Subcutaneous abdominal adipose tissue (tissue), 5 donors: ENCODE measurements around the gene KMT2C.

Source experiments
- H3K27ac ChIP-seq: one replicate; pipeline ENCODE4 v1.7.0; 2013; ENCODE audit warnings: low read depth, mild to moderate bottlenecking, inconsistent platforms, low read length, moderate library complexity
- H3K27me3 ChIP-seq, 5 donors: one replicate each; pipeline ENCODE4 v1.7.0; 2013; ENCODE audit warnings: low read length in 5 of 5, inconsistent platforms in 1 of 5; ENCODE audit not compliant: control insufficient read depth in 5 of 5, insufficient read depth in 4 of 5
- H3K36me3 ChIP-seq, 5 donors: one replicate each; pipeline ENCODE4 v1.7.0; 2013; ENCODE audit warnings: low read length in 5 of 5; ENCODE audit not compliant: control insufficient read depth in 5 of 5, insufficient read depth in 5 of 5
- H3K4me1 ChIP-seq, 5 donors: one replicate each; pipeline ENCODE4 v1.7.0; 2013; ENCODE audit warnings: low read length in 5 of 5, mild to moderate bottlenecking in 3 of 5, moderate library complexity in 1 of 5; ENCODE audit not compliant: control insufficient read depth in 5 of 5, insufficient read depth in 5 of 5
- H3K4me3 ChIP-seq, 5 donors: one replicate each; pipeline ENCODE4 v1.7.0; 2013; ENCODE audit warnings: low read length in 5 of 5, low read depth in 1 of 5
- H3K9ac ChIP-seq, 5 donors: one replicate each; pipeline ENCODE4 v1.7.0; 2013; ENCODE audit warnings: low read length in 5 of 5, mild to moderate bottlenecking in 4 of 5, moderate library complexity in 3 of 5
- H3K9me3 ChIP-seq, 5 donors: one replicate each; pipeline ENCODE4 v1.7.0; 2013; ENCODE audit warnings: low read length in 5 of 5; ENCODE audit not compliant: control insufficient read depth in 5 of 5
- donor health status: healthy.
- donor health status: healthy.
- donor health status: healthy.
- donor health status: healthy.
- donor health status: healthy.

KMT2C gene

DNA sequence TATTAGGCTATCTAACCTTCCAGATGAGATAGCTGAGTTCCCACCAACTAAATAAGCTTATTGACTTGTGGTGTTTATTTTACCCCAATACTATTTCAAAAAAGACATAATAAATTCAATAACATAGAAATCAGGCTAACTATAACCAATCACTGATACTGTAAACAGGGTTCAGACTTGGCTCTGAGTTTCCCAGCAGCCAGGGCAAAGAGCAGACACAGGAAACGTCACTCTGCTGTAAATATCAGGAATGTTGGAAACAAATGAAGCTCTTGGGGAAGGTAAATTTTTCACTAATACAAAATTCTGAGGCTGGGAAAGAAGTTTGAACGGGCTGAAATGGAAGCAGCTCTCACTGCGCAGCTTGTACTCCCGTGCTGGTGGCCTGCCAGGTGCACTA, 295.7 kb downstream of the KMT2C start:
- peaks cover 2 to 33% (median 15%) of the 10 kb centered on the region in 5 donors for H3K4me1 ChIP-seq
- no peak overlapping the region for H3K4me3 ChIP-seq
- no peak overlapping the region for H3K27ac ChIP-seq
- no peak overlapping the region for H3K9ac ChIP-seq
- no peaks in the 10 kb centered on the region for H3K27me3 ChIP-seq
- peaks cover 24 to 70% (median 48%) of the 10 kb centered on the region in 5 donors for H3K36me3 ChIP-seq
- no peaks in the 10 kb centered on the region for H3K9me3 ChIP-seq

- H3K36me3 ChIP-seq, result peaks cover 10 to 62% (median 38%) of the 10 kb centered on the region in 5 donors
- H3K4me3 ChIP-seq, result no peak overlapping the region
- H3K9me3 ChIP-seq, result no peaks in the 10 kb centered on the region
- no peak overlapping the region for H3K9ac ChIP-seq
- H3K27ac ChIP-seq, result no peak overlapping the region
- peaks cover 2 to 36% (median 28%) of the 10 kb centered on the region in 5 donors for H3K4me1 ChIP-seq
- H3K27me3 ChIP-seq, result no peaks in the 10 kb centered on the region
These were observed 298.3 kb downstream of the KMT2C start for GRCh38 chr7:152137476-152138025.

GRCh38 chr7:152136686-152137085, 299.1 kb downstream of the KMT2C start:
- Histone ChIP-seq H3K4me3 (peak overlapping the region in 4 of 5 donors; percentile 16 to 42 (median 24)), H3K36me3 (peaks cover 5 to 65% (median 45%) of the 10 kb centered on the region in 5 donors), H3K27ac (peak overlapping the region; percentile 81), H3K27me3 (no peaks in the 10 kb centered on the region), H3K9ac (peak overlapping the region in 3 of 5 donors; percentile 7 to 37 (median 21)), H3K4me1 (peaks cover 2 to 36% (median 29%) of the 10 kb centered on the region in 5 donors), H3K9me3 (no peaks in the 10 kb centered on the region)

- Histone ChIP-seq H3K36me3 (peaks cover 0 to 60% (median 45%) of the 10 kb centered on the region in 5 donors), H3K4me1 (peaks cover 2 to 36% (median 29%) of the 10 kb centered on the region in 5 donors), H3K9me3 (no peaks in the 10 kb centered on the region), H3K27me3 (no peaks in the 10 kb centered on the region), H3K9ac (peak overlapping the region in 1 of 5 donors; percentile 46), H3K4me3 (peak overlapping the region; percentile 8 to 49 (median 27)), H3K27ac (peak overlapping the region; percentile 29)
These were observed 302.0 kb downstream of the KMT2C start for GRCh38 chr7:152133804-152134203.

- H3K27ac ChIP-seq, result peak overlapping the region; percentile 29
- H3K9me3 ChIP-seq, result no peaks in the 10 kb centered on the region
- H3K36me3 ChIP-seq, result peaks cover 0 to 60% (median 44%) of the 10 kb centered on the region in 5 donors
- no peak overlapping the region for H3K9ac ChIP-seq
- peaks cover 2 to 36% (median 28%) of the 10 kb centered on the region in 5 donors for H3K4me1 ChIP-seq
- H3K4me3 ChIP-seq, result no peak overlapping the region
- H3K27me3 ChIP-seq, result no peaks in the 10 kb centered on the region
These were observed 303.0 kb downstream of the KMT2C start for GRCh38 chr7:152132812-152133211.

DNA sequence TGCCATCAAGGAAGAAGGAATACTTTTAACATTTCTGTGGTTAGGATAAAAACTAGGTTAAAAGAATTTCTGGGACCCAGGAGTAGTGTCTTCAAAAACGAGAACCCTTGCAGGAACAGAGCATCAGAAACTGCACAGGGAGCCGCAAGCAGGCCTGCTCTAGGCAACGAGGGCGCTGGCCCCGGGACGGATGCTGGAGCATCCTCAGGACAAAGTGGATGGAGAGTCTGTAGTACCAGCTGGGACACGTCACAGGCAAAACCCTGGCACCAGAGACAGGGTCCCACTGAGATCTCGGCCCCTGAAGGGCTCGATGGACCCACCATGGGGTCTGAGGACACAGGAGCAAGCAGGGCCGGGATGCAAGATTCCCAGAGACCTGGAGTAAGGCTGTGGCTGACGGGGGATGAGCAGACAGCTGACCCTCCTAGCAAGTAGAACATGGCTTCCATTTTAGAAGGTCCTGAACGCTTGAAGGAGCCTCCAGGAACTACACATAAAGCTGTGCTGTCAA, 303.8 kb downstream of the KMT2C start:
- Histone ChIP-seq H3K9ac (no peak overlapping the region), H3K9me3 (no peaks in the 10 kb centered on the region), H3K4me1 (peaks cover 5 to 29% (median 23%) of the 10 kb centered on the region in 5 donors), H3K27ac (no peak overlapping the region), H3K27me3 (no peaks in the 10 kb centered on the region), H3K4me3 (no peak overlapping the region), H3K36me3 (peaks cover 0 to 61% (median 44%) of the 10 kb centered on the region in 5 donors)

DNA sequence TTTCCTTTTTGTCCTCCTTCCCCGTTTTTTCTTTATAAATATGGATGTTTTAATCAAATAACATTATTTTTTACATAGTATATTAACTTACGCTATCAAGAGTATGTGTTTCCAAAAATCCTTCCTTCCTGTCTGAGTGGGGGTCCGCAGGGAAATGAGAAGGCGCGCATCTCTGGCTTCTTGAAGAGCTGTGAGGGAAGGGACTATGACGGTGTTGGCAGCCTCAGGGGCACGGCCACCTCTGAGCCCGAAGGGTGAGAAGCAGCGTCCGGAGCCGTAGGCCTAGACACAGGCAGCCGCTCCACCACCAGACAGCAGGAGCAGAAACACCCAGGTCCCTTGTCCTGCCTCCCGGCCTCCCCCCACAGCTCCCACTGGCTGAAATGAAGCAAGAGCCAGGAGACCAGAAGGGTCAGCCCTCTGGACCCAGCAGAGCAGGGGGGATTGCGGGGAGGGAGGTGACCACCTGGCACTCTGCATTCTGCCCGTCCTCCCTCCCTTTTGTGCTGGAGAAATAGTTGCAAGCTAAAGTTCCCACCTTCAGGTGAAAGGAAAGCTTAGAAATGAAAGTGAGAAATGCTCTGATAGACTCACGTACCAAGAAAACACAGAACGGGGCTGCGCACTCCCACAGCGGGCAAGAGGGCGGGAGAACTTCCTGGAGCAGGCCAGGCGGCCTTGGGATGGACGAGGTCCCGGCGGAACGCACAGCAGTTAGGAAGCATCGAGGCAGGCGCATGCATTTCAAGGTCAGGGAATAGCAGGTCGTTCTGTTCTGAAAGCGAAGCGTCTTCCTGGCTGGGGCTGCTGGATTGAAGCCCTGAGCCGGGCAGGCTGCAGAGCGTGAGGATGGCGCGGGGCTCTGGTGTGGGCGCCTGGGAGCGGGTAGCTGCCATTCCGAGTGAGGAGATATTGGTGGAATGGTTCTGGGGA, 304.9 kb downstream of the KMT2C start:
- Histone ChIP-seq H3K36me3 (peaks cover 0 to 61% (median 45%) of the 10 kb centered on the region in 5 donors), H3K27ac (no peak overlapping the region), H3K4me1 (peaks cover 4 to 18% (median 14%) of the 10 kb centered on the region in 5 donors), H3K9me3 (no peaks in the 10 kb centered on the region), H3K9ac (no peak overlapping the region), H3K27me3 (no peaks in the 10 kb centered on the region), H3K4me3 (no peak overlapping the region)

GRCh38 chr7:152129682-152130081, 306.1 kb downstream of the KMT2C start:
- H3K4me1 ChIP-seq, result peaks cover 4 to 17% (median 14%) of the 10 kb centered on the region in 5 donors
- H3K9ac ChIP-seq, result no peak overlapping the region
- H3K36me3 ChIP-seq, result peaks cover 11 to 61% (median 52%) of the 10 kb centered on the region in 5 donors
- no peaks in the 10 kb centered on the region for H3K27me3 ChIP-seq
- peaks cover 0 to 2% (median 0%) of the 10 kb centered on the region in 5 donors for H3K9me3 ChIP-seq
- H3K27ac ChIP-seq, result no peak overlapping the region
- H3K4me3 ChIP-seq, result no peak overlapping the region

DNA sequence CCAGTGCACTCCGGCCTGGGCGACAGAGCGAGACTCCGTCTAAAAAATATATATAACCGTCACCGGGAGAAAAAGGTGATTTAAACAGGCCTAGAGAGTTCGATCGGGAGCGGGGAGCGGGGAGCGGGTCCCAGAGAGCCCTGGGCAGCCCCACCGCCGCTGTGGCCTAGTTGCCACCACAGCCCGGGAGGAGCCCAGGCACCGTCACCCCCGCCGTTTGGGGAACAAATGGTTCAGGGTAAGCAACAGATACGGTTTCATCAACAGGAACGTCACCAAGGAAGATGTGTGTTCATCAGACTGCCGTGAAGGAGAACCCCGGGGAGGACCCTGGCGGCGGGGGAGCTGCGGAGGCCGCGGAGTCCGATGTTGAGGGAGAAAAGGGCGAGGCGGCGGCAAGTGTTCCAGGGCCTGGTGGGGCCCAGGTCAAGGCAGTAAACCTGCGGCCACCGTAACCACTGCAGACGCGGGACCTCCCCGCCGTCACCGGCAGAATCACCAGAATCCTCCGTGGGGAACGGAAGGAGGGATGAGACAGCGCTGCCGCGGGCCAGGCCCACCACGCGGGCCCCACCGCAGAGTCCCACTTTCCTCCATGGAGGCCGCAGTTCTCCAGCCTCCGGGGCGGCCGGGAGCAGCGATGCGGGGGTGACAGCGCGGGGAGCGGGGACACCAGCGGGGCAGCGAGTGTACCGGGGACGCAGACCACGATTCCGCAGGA, 306.9 kb downstream of the KMT2C start:
- Histone ChIP-seq H3K4me1 (peaks cover 4 to 14% (median 11%) of the 10 kb centered on the region in 5 donors), H3K36me3 (peaks cover 17 to 67% (median 58%) of the 10 kb centered on the region in 5 donors), H3K27ac (no peak overlapping the region), H3K4me3 (no peak overlapping the region), H3K27me3 (no peaks in the 10 kb centered on the region), H3K9ac (no peak overlapping the region), H3K9me3 (peaks cover 0 to 7% (median 4%) of the 10 kb centered on the region in 5 donors)
